NK-92 treated with Interleukin-12 subunit alpha and Interleukin-12 subunit beta, amount 100 ng/mL, for 24 hours (cell line): ENCODE data around the gene LYPLA2.
A peak's percentile ranks its signal among the peaks of the same experiment; 100 is the strongest.
"Not testable (repeated sequence)": the region's sequence is repeated elsewhere in the genome, so short reads cannot be mapped to it uniquely, and the experiment has no call there.

ENCODE experiments used
- DNase-seq: peaks from one replicate; lab custom pipeline; 2025; lab: John Stamatoyannopoulos, UW

LYPLA2 gene

GRCh38 chr1:23779826-23780371 lies 11.0 kb upstream of the LYPLA2 start:
- DNase-seq: no peak

GRCh38 chr1:23783141-23783540 lies 7.8 kb upstream of the LYPLA2 start:
- DNase-seq: not testable (repeated sequence)

- DNase-seq: no peak
Measured at GRCh38 chr1:23784846-23785245, 6.1 kb upstream of the LYPLA2 start.

- no peak for DNase-seq
Measured at GRCh38 chr1:23787701-23788100, 3.2 kb upstream of the LYPLA2 start.

- DNase-seq: no peak
Measured at GRCh38 chr1:23788695-23789094, 2.2 kb upstream of the LYPLA2 start.

- no peak for DNase-seq
Measured at GRCh38 chr1:23791516-23792047, 637 bp downstream of the LYPLA2 start.

GRCh38 chr1:23792151-23792945 lies 1.4 kb downstream of the LYPLA2 start:
- DNase-seq: no peak

GRCh38 chr1:23793018-23793781 lies 2.3 kb downstream of the LYPLA2 start:
- no peak for DNase-seq

- no peak for DNase-seq
Measured at GRCh38 chr1:23793861-23794731, 3.2 kb downstream of the LYPLA2 start.

- not testable (repeated sequence) for DNase-seq
Measured at GRCh38 chr1:23794732-23795182, 3.8 kb downstream of the LYPLA2 start.

GRCh38 chr1:23795676-23796465 lies 4.9 kb downstream of the LYPLA2 start:
- DNase-seq: no peak

GRCh38 chr1:23796466-23797271 lies 5.7 kb downstream of the LYPLA2 start:
- no peak for DNase-seq

GRCh38 chr1:23797478-23798448 lies 6.8 kb downstream of the LYPLA2 start:
- DNase-seq: no peak

- DNase-seq: no peak
Measured at GRCh38 chr1:23798662-23799142, 7.8 kb downstream of the LYPLA2 start.

GRCh38 chr1:23799255-23799569 lies 8.3 kb downstream of the LYPLA2 start:
- no peak for DNase-seq

GRCh38 chr1:23799570-23800399 lies 8.8 kb downstream of the LYPLA2 start:
- peak; percentile 48 for DNase-seq

GRCh38 chr1:23800400-23801337 lies 9.7 kb downstream of the LYPLA2 start, which contains the start of gene GALE:
GALE (minus strand) TSS chr1:23800754; CDS start chr1:23799007, 1,747 bp downstream.
- peak; percentile 96 for DNase-seq
